HG03432 (cell line): ENCODE results near the gene TFAP2E.

Experiments used
- ATAC-seq: cut with Tn5 transposase; IDR thresholded peaks from one replicate; pipeline ENCODE4 v1.9.1; 2021; ENCODE audit warnings: mild to moderate bottlenecking, moderate library complexity; ENCODE audit not compliant: unreplicated experiment

Gene TFAP2E

GRCh38 chr1:35640380-35641232, 67.5 kb downstream of the TFAP2E start:
- no peak for ATAC-seq

GRCh38 chr1:35641233-35641866, 68.2 kb downstream of the TFAP2E start, which contains the start of gene PSMB2:
TSS of gene PSMB2 (minus strand) at chr1:35641526. CDS start at chr1:35641432, 94 bp downstream.
- ATAC-seq: peak; percentile 85

GRCh38 chr1:35642471-35642955, 69.4 kb downstream of the TFAP2E start:
- ATAC-seq: no peak

- no peak for ATAC-seq
Observed at GRCh38 chr1:35644204-35644603, 71.1 kb downstream of the TFAP2E start.
